GM18873 (cell line): ENCODE measurements around the gene PFDN2.

Source experiments
- ATAC-seq: cut with Tn5 transposase; IDR thresholded peaks from one replicate; pipeline ENCODE4 v1.9.1; 2021; ENCODE audit warnings: mild to moderate bottlenecking, moderate library complexity, moderate number of reproducible peaks; ENCODE audit not compliant: unreplicated experiment, low FRiP score

The PFDN2 gene

GRCh38 chr1:161083748-161084596, 33.9 kb downstream of the PFDN2 start:
- ATAC-seq = no peak

GRCh38 chr1:161082996-161083747, 34.7 kb downstream of the PFDN2 start:
- no peak for ATAC-seq

GRCh38 chr1:161082483-161082882, 35.4 kb downstream of the PFDN2 start:
- no peak for ATAC-seq

GRCh38 chr1:161081519-161081918, 36.3 kb downstream of the PFDN2 start:
- ATAC-seq = no peak

- no peak for ATAC-seq
Measured at GRCh38 chr1:161080441-161081405, 37.1 kb downstream of the PFDN2 start.

- ATAC-seq = no peak
Measured at GRCh38 chr1:161079436-161080110, 38.3 kb downstream of the PFDN2 start.

- no peak for ATAC-seq
Measured at GRCh38 chr1:161077426-161077825, 40.4 kb downstream of the PFDN2 start.

GRCh38 chr1:161076410-161076809, 41.4 kb downstream of the PFDN2 start:
- no peak for ATAC-seq

GRCh38 chr1:161074676-161075368, 43.0 kb downstream of the PFDN2 start:
- ATAC-seq = no peak

- no peak for ATAC-seq
Measured at GRCh38 chr1:161073474-161074121, 44.2 kb downstream of the PFDN2 start.

- no peak for ATAC-seq
Measured at GRCh38 chr1:161072751-161073449, 44.9 kb downstream of the PFDN2 start.

- no peak for ATAC-seq
Measured at GRCh38 chr1:161071886-161072371, 45.9 kb downstream of the PFDN2 start.

- ATAC-seq = no peak
Measured at GRCh38 chr1:161070761-161071160, 47.1 kb downstream of the PFDN2 start.

- ATAC-seq = peak; percentile 80
Measured at GRCh38 chr1:161069731-161070270, 48.0 kb downstream of the PFDN2 start, which contains the start of gene ARHGAP30. Gene ARHGAP30, minus strand, starts transcription at chr1:161069891. Its CDS starts 267 bp downstream, at chr1:161069624.

GRCh38 chr1:161069241-161069640, 48.6 kb downstream of the PFDN2 start:
- ATAC-seq = no peak

- ATAC-seq = peak; percentile 29
Measured at GRCh38 chr1:161068306-161069234, 49.3 kb downstream of the PFDN2 start.

GRCh38 chr1:161066694-161067093, 51.1 kb downstream of the PFDN2 start:
- ATAC-seq = no peak
